Lower lobe of right lung (tissue), 2 donors: Measurements from ENCODE around the gene CCT3. TPM values are rescaled to one million over a fixed set of nuclear protein-coding genes. Genes with fewer than 3 reads are reported as not detected.
"Not testable (repeated sequence)": the region's sequence is repeated elsewhere in the genome, so short reads cannot be mapped to it uniquely, and the experiment has no call there.

Experiments used
- ATAC-seq, 2 donors: fragments of 200-7000 bp; cut with Tn5 transposase; one replicate each; pipeline ENCODE4 v1.9.1; 2020 to 2022; ENCODE audit warnings: mild to moderate bottlenecking in 2 of 2, moderate library complexity in 2 of 2
- DNase-seq: peaks from one replicate; pipeline ENCODE4 v3.0.0-alpha.2; 2020
- H3K27ac ChIP-seq: fragments of 200-600 bp; one replicate; pipeline ENCODE4 v1.8.0; 2022
- H3K27me3 ChIP-seq: fragments of 200-600 bp; one replicate; pipeline ENCODE4 v1.8.0; 2022; ENCODE audit warnings: low read depth
- H3K36me3 ChIP-seq: fragments of 200-600 bp; one replicate; pipeline ENCODE4 v1.8.0; 2022; ENCODE audit warnings: mild to moderate bottlenecking
- H3K4me1 ChIP-seq: fragments of 200-600 bp; one replicate; pipeline ENCODE4 v1.8.0; 2022
- H3K4me3 ChIP-seq: fragments of 200-600 bp; one replicate; pipeline ENCODE4 v1.8.0; 2022; ENCODE audit warnings: mild to moderate bottlenecking
- H3K9me3 ChIP-seq: fragments of 200-600 bp; one replicate; pipeline ENCODE4 v1.8.0; 2022
- CTCF ChIP-seq: fragments of 200-600 bp; IDR thresholded peaks from one replicate; pipeline ENCODE4 v1.8.0; 2022; ENCODE audit warnings: antibody characterized with exemption, mild to moderate bottlenecking
- intact Hi-C: fragments of 100-400 bp; cut with DNase I; formaldehyde crosslinking; loops from one replicate; pipeline ENCODE4 v1.11.0; 2022
- total RNA-seq: library from RNA; stranded (reverse); fragmentation: NEBNext Ultra II Directional; extraction: Animal tissue kit (Norgen Biotek cat#: 25700); gene quantifications from one replicate; pipeline ENCODE4 v1.2.1, GENCODE V29; 2021
- donor health status: DM: no; HTN: yes; CAD: no; lungs with severe emphysema.

CCT3 gene
- total RNA-seq, 1 donor from 2014 or later: 117 TPM

DNA sequence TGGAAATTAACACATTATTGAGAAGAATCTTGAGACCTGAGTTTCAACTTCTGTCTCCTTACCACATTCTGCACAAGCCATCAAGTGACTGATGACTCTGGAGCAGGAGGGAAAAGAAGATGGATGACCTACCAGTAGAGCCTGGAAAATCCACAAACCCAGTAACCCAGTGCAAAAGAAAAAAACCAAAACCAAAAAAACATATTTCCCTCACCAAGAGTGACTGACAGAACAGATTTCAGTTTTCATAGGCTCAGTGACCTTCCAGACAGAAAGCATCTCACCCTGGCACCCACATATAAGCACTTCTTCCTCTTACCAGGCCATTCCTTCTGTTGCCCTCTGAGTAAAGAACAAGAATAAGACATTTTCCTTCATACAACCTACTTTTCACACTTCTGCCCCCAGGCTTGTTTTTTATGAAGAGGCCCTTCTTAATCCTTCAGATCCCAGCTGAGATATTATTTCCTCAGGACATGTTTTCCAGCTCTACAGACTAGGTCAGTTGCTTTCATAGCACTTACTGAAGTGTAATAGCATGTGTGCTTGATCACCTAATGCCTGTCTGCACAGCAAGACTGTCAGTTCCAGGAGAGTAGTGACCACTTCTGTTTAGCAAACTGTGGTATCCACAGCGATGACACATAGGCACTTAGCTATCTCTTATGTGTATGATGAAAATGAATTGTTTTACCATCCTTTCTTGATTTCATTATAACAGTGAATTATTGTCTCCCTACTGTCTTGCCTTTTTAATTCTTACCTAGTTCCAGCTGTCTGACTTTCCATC is 4.3 kb upstream of the CCT3 start:
- H3K9me3 ChIP-seq: no peaks in the 10 kb centered on the region
- H3K4me3 ChIP-seq: no peak overlapping the region
- intact Hi-C loops: no loop called here
- no peaks in the 10 kb centered on the region for H3K36me3 ChIP-seq
- no peak overlapping the region for H3K27ac ChIP-seq
- DNase-seq (no peak), ATAC-seq (no peak)
- TF ChIP-seq CTCF: no peak
- peaks cover 7% of the 10 kb centered on the region for H3K27me3 ChIP-seq
- H3K4me1 ChIP-seq: peaks cover under 1% of the 10 kb centered on the region

DNA sequence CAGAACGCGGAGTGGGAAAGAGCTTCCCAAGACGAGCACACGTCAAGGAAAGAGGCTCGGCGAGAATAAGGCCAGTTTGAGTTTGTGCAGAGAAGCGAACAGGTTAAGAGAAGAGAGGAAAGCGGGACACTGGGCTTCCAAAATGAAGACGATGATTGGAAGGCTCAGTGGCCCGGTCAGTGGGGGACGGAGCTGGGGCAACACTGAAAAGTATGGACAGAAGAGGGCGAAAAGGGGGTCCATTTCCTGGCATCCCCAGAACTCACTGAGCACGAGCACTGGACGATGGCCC is 258 bp downstream of the CCT3 start:
- Histone ChIP-seq H3K4me1 (peaks cover 21% of the 10 kb centered on the region), H3K9me3 (no peaks in the 10 kb centered on the region), H3K27ac (peak overlapping the region; percentile 54), H3K27me3 (no peaks in the 10 kb centered on the region), H3K36me3 (peaks cover 30% of the 10 kb centered on the region), H3K4me3 (peak overlapping the region; percentile 70)
- ATAC-seq (no peak), DNase-seq (no peak)
- TF ChIP-seq CTCF: peak; percentile 7
- intact Hi-C loops: no loop called here

GRCh38 chr1:156337052-156337887 is 822 bp downstream of the CCT3 start:
- H3K4me1 ChIP-seq: peaks cover 21% of the 10 kb centered on the region
- DNase-seq (no peak), ATAC-seq (peak in 1 of 2 donors; percentile 3)
- H3K27me3 ChIP-seq: no peaks in the 10 kb centered on the region
- TF ChIP-seq CTCF: no peak
- H3K9me3 ChIP-seq: no peaks in the 10 kb centered on the region
- peak overlapping the region; percentile 70 for H3K4me3 ChIP-seq
- intact Hi-C loops: no loop called here
- peaks cover 36% of the 10 kb centered on the region for H3K36me3 ChIP-seq
- H3K27ac ChIP-seq: peak overlapping the region; percentile 54

DNA sequence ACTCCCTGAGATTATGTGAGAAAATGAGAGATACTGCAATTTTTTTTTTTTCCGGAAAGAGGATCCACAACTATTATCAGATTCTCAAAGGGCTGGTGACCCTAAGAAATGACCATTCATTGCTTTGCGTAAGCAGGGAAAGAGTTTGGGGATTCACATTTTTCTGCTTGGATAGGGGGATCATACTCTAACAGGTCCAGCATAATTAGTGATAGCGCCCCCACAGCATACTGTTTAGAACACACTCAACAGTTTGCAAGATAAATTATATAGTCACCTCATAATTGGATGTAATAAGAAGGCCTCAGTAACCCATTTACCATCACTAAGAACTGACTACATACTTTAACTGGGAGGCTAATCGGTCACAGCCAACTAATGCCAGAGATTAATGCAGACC is 1.9 kb downstream of the CCT3 start:
- ATAC-seq (no peak), DNase-seq (no peak)
- TF ChIP-seq CTCF: no peak
- Histone ChIP-seq H3K27me3 (no peaks in the 10 kb centered on the region), H3K9me3 (no peaks in the 10 kb centered on the region), H3K27ac (no peak overlapping the region), H3K4me3 (peak overlapping the region; percentile 70), H3K36me3 (peaks cover 46% of the 10 kb centered on the region), H3K4me1 (peaks cover 21% of the 10 kb centered on the region)
- intact Hi-C loops: no loop called here

DNA sequence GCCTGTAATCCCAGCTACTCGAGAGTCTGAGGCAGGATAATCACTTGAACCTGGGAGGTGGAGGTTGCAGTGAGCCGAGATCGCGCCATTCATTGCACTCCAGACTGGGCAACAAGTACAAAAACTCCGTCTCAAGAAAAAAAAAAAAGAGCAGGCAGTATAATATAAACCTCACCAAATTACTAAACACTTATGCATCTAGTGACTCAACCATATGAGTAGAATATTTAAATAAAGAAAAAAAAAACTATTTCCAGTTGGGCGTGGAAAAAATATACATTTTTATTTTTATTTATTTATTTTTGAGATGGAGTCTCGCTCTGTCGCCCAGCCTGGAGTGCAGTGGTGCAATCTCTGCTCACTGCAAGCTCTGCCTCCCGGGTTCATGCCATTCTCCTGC is 14.9 kb downstream of the CCT3 start:
- H3K9me3 ChIP-seq, H3K27ac ChIP-seq, H3K4me3 ChIP-seq, intact Hi-C loops, ATAC-seq, H3K4me1 ChIP-seq, DNase-seq, H3K27me3 ChIP-seq: not testable (repeated sequence)
- peaks cover 84% of the 10 kb centered on the region for H3K36me3 ChIP-seq

- Histone ChIP-seq H3K36me3 (peaks cover 100% of the 10 kb centered on the region), H3K27ac (no peak overlapping the region), H3K9me3 (no peaks in the 10 kb centered on the region), H3K27me3 (no peaks in the 10 kb centered on the region), H3K4me3 (no peak overlapping the region), H3K4me1 (no peaks in the 10 kb centered on the region)
- intact Hi-C loops: no loop called here
- no peak for DNase-seq
- no peak for ATAC-seq
- no peak for TF ChIP-seq CTCF
Observed at GRCh38 chr1:156320560-156320959, 17.5 kb downstream of the CCT3 start.
